GM23338 (cell line): ENCODE results near the gene FAM3D. TPM values are rescaled to one million over a fixed set of nuclear protein-coding genes. Genes with fewer than 3 reads are reported as not detected.

Experiments
- ATAC-seq: fragments of 200-7000 bp; cut with Tn5 transposase; 3 replicates; pipeline ENCODE4 v1.9.1; 2020
- DNase-seq: peaks from one replicate; pipeline ENCODE4 v3.0.0-alpha.2; 2015; ENCODE audit warnings: low spot score
- H2AFZ ChIP-seq: fragments of 200-600 bp; sonication (generic); 2 replicates; pipeline ENCODE4 v1.8.0; 2016; ENCODE audit warnings: antibody characterized with exemption, mild to moderate bottlenecking, moderate library complexity
- H3F3A ChIP-seq: fragments of 200-600 bp; sonication (generic); replicated peaks from 2 replicates; pipeline ENCODE4 v1.8.0; 2017; ENCODE audit warnings: antibody characterized with exemption, mixed run types, low read depth
- H3K27ac ChIP-seq: fragments of 200-600 bp; sonication (generic); 2 replicates; pipeline ENCODE4 v1.6.1; 2016; ENCODE audit warnings: low read depth
- H3K27me3 ChIP-seq: fragments of 200-600 bp; sonication (generic); 2 replicates; pipeline ENCODE4 v1.8.0; 2016; ENCODE audit warnings: mild to moderate bottlenecking, mixed run types, moderate library complexity; ENCODE audit not compliant: insufficient read depth
- H3K36me3 ChIP-seq: fragments of 200-600 bp; sonication (generic); 2 replicates; pipeline ENCODE4 v1.8.0; 2016; ENCODE audit warnings: mild to moderate bottlenecking; ENCODE audit not compliant: insufficient read depth
- H3K4me1 ChIP-seq: fragments of 200-600 bp; sonication (generic); 2 replicates; pipeline ENCODE4 v1.8.0; 2016; ENCODE audit warnings: mild to moderate bottlenecking, moderate library complexity; ENCODE audit not compliant: insufficient read depth
- H3K4me2 ChIP-seq: fragments of 200-600 bp; sonication (generic); 2 replicates; pipeline ENCODE4 v1.7.1; 2017; ENCODE audit warnings: mixed run types
- H3K4me3 ChIP-seq: fragments of 200-600 bp; sonication (generic); 2 replicates; pipeline ENCODE4 v1.6.1; 2016; ENCODE audit warnings: mixed run types
- H3K79me2 ChIP-seq: fragments of 200-600 bp; sonication (generic); replicated peaks from 2 replicates; pipeline ENCODE4 v1.8.0; 2017; ENCODE audit warnings: mild to moderate bottlenecking; ENCODE audit not compliant: insufficient read depth
- H3K9me2 ChIP-seq: fragments of 200-600 bp; sonication (generic); 2 replicates; pipeline ENCODE4 v1.8.0; 2017; ENCODE audit not compliant: insufficient read depth
- H4K20me1 ChIP-seq: fragments of 200-600 bp; sonication (generic); replicated peaks from 2 replicates; pipeline ENCODE4 v1.8.0; 2017; ENCODE audit warnings: mild to moderate bottlenecking; ENCODE audit not compliant: insufficient read depth
- H3K27ac Mint-ChIP-seq: 2 replicates; pipeline ENCODE4 v1.8.0; 2020; ENCODE audit warnings: inconsistent platforms, mild to moderate bottlenecking, moderate library complexity, mixed read lengths
- H3K27me3 Mint-ChIP-seq: 3 replicates; pipeline ENCODE4 v1.8.0; 2022; ENCODE audit warnings: low read depth, mild to moderate bottlenecking, moderate library complexity, mixed read lengths, inconsistent platforms; ENCODE audit not compliant: insufficient read depth, poor library complexity
- H3K36me3 Mint-ChIP-seq: 3 replicates; pipeline ENCODE4 v1.8.0; 2021; ENCODE audit warnings: low read depth, mild to moderate bottlenecking, inconsistent platforms, moderate library complexity, mixed read lengths
- H3K4me1 Mint-ChIP-seq: 3 replicates; pipeline ENCODE4 v1.8.0; 2020; ENCODE audit warnings: mild to moderate bottlenecking, inconsistent platforms, mixed read lengths
- H3K4me3 Mint-ChIP-seq: 3 replicates; pipeline ENCODE4 v1.8.0; 2021; ENCODE audit warnings: moderate library complexity, mild to moderate bottlenecking, inconsistent platforms, mixed read lengths
- H3K9me3 Mint-ChIP-seq: 3 replicates; pipeline ENCODE4 v1.8.0; 2020; ENCODE audit warnings: moderate library complexity, mild to moderate bottlenecking, inconsistent platforms, mixed read lengths
- EZH2 ChIP-seq: fragments of 200-600 bp; sonication (generic); IDR thresholded peaks from one replicate; pipeline ENCODE4 v1.8.0; 2017; ENCODE audit warnings: antibody characterized with exemption, mild to moderate bottlenecking, low read depth; ENCODE audit not compliant: unreplicated experiment
- EZH2phosphoT487 ChIP-seq: fragments of 200-600 bp; sonication (generic); IDR thresholded peaks from one replicate; pipeline ENCODE4 v1.8.1; 2018; ENCODE audit warnings: antibody characterized with exemption; ENCODE audit not compliant: unreplicated experiment
- JUNB ChIP-seq: IDR thresholded peaks from one replicate; pipeline ENCODE4 v1.6.1; 2016; ENCODE audit warnings: antibody characterized with exemption; ENCODE audit not compliant: unreplicated experiment
- STAT1 ChIP-seq: IDR thresholded peaks from one replicate; pipeline ENCODE4 v1.6.1; 2016; ENCODE audit warnings: antibody characterized with exemption; ENCODE audit not compliant: unreplicated experiment
- ZNF114 ChIP-seq: fragments of 250-450 bp; sonication (Bioruptor Pico); IDR thresholded peaks from 2 replicates; pipeline ENCODE4 v1.5.0; 2020; ENCODE audit warnings: mild to moderate bottlenecking, moderate library complexity
- ZNF331 ChIP-seq: fragments of 250-450 bp; sonication (Bioruptor Pico); IDR thresholded peaks from 2 replicates; pipeline ENCODE4 v1.5.0; 2020; ENCODE audit warnings: low read depth, mild to moderate bottlenecking, moderate library complexity
- polyA plus RNA-seq: library from polyadenylated mRNA; unstranded; fragments of >200 nt; fragmentation: Nextera tagmentation; extraction: Ambion mirVana; gene quantifications from 2 replicates; pipeline ENCODE4 v1.2.1, GENCODE V29; 2016
- total RNA-seq: library from RNA; depleted of rRNA; stranded (reverse); fragments of >200 nt; shearing (Covaris generic); gene quantifications from 2 replicates; pipeline ENCODE4 v1.2.3, GENCODE V29; 2014
- TF ChIP-seq, protein P1 (sequence below): IDR thresholded peaks from one replicate; pipeline ENCODE4 v1.6.1; 2018; ENCODE audit warnings: antibody characterized with exemption; ENCODE audit not compliant: unreplicated experiment
- TF ChIP-seq, protein P2 (sequence below): fragments of 250-450 bp; sonication (Bioruptor Pico); IDR thresholded peaks from 2 replicates; pipeline ENCODE4 v1.5.0; 2020; ENCODE audit warnings: mild to moderate bottlenecking, moderate library complexity

The FAM3D gene
- total and polyA plus RNA-seq, 2 experiments from 2014 or later, result 0.26 TPM; not detected in 1

DNA sequence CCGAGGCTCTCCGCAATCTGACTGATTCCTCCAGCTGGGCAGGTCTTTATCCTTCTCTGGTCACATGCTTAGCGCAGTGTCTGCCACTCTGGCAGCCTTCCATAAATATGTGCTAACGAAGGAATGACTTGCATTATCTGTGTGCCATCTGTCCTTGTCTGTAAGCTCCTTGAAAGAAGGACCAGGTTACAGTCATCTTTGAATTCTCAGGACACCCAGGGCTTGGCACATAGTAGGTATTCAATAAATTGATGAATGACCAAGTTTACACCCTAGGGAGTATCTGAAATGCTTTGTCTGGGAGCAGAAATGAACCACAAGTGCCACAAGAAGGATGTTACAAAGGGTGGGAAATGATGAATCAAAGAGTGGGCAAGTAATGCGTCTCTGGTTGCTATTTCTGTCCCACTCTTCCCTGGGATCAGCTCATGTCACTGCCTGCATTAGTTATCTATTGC lies 16.5 kb upstream of the FAM3D start:
- Mint-ChIP-seq H3K4me1 (peaks cover 4% of the 10 kb centered on the region; the same call in 1 of the 3 replicates), H3K36me3 (peaks cover 18% of the 10 kb centered on the region), H3K4me3 (no peak overlapping the region), H3K9me3 (peaks cover 40% of the 10 kb centered on the region), H3K27me3 (peaks cover 3% of the 10 kb centered on the region), H3K27ac (no peak overlapping the region)
- no peak for TF ChIP-seq EZH2phosphoT487
- no peak for TF ChIP-seq JUNB
- TF ChIP-seq ZNF114 (CRISPR knock-in tag), result no peak
- TF ChIP-seq, protein P1, sequence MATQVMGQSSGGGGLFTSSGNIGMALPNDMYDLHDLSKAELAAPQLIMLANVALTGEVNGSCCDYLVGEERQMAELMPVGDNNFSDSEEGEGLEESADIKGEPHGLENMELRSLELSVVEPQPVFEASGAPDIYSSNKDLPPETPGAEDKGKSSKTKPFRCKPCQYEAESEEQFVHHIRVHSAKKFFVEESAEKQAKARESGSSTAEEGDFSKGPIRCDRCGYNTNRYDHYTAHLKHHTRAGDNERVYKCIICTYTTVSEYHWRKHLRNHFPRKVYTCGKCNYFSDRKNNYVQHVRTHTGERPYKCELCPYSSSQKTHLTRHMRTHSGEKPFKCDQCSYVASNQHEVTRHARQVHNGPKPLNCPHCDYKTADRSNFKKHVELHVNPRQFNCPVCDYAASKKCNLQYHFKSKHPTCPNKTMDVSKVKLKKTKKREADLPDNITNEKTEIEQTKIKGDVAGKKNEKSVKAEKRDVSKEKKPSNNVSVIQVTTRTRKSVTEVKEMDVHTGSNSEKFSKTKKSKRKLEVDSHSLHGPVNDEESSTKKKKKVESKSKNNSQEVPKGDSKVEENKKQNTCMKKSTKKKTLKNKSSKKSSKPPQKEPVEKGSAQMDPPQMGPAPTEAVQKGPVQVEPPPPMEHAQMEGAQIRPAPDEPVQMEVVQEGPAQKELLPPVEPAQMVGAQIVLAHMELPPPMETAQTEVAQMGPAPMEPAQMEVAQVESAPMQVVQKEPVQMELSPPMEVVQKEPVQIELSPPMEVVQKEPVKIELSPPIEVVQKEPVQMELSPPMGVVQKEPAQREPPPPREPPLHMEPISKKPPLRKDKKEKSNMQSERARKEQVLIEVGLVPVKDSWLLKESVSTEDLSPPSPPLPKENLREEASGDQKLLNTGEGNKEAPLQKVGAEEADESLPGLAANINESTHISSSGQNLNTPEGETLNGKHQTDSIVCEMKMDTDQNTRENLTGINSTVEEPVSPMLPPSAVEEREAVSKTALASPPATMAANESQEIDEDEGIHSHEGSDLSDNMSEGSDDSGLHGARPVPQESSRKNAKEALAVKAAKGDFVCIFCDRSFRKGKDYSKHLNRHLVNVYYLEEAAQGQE, result no peak
- no peak for TF ChIP-seq EZH2
- TF ChIP-seq ZNF331 (CRISPR knock-in tag), result no peak
- TF ChIP-seq STAT1, result no peak
- TF ChIP-seq, protein P2, sequence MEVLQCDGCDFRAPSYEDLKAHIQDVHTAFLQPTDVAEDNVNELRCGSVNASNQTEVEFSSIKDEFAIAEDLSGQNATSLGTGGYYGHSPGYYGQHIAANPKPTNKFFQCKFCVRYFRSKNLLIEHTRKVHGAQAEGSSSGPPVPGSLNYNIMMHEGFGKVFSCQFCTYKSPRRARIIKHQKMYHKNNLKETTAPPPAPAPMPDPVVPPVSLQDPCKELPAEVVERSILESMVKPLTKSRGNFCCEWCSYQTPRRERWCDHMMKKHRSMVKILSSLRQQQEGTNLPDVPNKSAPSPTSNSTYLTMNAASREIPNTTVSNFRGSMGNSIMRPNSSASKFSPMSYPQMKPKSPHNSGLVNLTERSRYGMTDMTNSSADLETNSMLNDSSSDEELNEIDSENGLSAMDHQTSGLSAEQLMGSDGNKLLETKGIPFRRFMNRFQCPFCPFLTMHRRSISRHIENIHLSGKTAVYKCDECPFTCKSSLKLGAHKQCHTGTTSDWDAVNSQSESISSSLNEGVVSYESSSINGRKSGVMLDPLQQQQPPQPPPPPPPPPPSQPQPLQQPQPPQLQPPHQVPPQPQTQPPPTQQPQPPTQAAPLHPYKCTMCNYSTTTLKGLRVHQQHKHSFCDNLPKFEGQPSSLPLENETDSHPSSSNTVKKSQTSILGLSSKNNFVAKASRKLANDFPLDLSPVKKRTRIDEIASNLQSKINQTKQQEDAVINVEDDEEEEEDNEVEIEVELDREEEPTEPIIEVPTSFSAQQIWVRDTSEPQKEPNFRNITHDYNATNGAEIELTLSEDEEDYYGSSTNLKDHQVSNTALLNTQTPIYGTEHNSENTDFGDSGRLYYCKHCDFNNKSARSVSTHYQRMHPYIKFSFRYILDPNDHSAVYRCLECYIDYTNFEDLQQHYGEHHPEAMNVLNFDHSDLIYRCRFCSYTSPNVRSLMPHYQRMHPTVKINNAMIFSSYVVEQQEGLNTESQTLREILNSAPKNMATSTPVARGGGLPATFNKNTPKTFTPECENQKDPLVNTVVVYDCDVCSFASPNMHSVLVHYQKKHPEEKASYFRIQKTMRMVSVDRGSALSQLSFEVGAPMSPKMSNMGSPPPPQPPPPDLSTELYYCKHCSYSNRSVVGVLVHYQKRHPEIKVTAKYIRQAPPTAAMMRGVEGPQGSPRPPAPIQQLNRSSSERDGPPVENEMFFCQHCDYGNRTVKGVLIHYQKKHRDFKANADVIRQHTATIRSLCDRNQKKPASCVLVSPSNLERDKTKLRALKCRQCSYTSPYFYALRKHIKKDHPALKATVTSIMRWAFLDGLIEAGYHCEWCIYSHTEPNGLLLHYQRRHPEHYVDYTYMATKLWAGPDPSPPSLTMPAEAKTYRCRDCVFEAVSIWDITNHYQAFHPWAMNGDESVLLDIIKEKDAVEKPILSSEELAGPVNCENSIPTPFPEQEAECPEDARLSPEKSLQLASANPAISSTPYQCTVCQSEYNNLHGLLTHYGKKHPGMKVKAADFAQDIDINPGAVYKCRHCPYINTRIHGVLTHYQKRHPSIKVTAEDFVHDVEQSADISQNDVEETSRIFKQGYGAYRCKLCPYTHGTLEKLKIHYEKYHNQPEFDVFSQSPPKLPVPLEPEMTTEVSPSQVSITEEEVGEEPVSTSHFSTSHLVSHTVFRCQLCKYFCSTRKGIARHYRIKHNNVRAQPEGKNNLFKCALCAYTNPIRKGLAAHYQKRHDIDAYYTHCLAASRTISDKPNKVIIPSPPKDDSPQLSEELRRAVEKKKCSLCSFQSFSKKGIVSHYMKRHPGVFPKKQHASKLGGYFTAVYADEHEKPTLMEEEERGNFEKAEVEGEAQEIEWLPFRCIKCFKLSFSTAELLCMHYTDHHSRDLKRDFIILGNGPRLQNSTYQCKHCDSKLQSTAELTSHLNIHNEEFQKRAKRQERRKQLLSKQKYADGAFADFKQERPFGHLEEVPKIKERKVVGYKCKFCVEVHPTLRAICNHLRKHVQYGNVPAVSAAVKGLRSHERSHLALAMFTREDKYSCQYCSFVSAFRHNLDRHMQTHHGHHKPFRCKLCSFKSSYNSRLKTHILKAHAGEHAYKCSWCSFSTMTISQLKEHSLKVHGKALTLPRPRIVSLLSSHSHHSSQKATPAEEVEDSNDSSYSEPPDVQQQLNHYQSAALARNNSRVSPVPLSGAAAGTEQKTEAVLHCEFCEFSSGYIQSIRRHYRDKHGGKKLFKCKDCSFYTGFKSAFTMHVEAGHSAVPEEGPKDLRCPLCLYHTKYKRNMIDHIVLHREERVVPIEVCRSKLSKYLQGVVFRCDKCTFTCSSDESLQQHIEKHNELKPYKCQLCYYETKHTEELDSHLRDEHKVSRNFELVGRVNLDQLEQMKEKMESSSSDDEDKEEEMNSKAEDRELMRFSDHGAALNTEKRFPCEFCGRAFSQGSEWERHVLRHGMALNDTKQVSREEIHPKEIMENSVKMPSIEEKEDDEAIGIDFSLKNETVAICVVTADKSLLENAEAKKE, result no peak
- Histone ChIP-seq H3K4me2 (no peak overlapping the region), H3F3A (no peaks in the 10 kb centered on the region), H2AFZ (no peak overlapping the region), H3K4me1 (0 out of 2 replicates have a peak, but pooled peaks cover 6% of the 10 kb centered on the region), H3K36me3 (no peaks in the 10 kb centered on the region), H4K20me1 (no peaks in the 10 kb centered on the region), H3K79me2 (no peaks in the 10 kb centered on the region), H3K27me3 (no peaks in the 10 kb centered on the region), H3K27ac (no peak overlapping the region), H3K9me2 (0 out of 2 replicates have a peak, but pooled peaks cover 6% of the 10 kb centered on the region), H3K4me3 (no peak overlapping the region)
- no peak for DNase-seq
- no peak for ATAC-seq
